HG02884 (cell line): ENCODE results near the gene PCSK6.

Experiments
- ATAC-seq: cut with Tn5 transposase; IDR thresholded peaks from one replicate; pipeline ENCODE4 v1.9.1; 2021; ENCODE audit warnings: mild to moderate bottlenecking, moderate library complexity; ENCODE audit not compliant: unreplicated experiment

The PCSK6 gene

DNA sequence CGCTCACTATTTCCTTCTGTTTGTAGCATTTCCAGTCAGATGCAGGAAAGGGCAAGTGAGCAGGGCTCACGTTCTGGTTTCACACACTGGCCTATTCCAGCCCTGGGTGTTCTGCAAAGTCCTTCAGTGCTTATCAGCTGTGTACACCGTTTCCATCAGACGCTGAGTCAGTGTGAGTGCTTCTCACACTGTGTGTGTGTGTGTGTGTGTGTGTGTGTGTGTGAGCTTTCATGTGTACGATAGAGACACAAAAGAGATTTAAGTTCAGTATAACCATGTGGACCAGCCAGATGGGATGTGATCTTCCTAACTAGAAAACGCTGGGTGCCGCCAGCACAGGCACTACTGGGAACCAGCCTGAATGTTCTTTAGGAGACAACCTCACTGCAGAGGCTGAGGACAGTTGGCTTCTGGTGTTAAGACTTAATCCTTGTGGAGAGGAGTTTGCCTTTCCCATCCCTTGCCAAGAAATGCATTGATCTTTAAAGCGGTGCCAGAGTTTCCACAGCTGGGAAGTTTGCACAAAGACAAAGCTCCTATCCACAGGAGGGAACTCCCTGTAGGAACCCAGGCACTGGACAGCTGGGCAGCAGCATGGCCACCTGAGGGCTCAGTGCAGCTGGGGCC lies 233.8 kb downstream of the PCSK6 start:
- ATAC-seq = no peak

DNA sequence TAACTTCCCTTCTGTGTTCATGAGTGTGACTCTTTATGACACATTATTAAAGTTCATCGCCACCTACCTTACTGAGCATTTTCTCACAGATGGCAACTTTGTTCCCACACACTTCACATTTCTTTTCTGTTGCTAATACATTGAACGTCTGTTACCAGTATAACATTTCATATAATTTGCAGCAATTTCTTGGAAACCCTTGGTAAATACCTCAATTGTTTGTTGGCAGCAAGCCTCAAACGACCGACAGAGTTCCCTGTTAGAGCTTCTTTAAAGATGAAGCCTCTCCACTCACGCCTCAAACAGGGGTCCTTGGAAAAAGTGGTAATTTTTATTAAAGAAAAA lies 234.5 kb downstream of the PCSK6 start:
- ATAC-seq = no peak

DNA sequence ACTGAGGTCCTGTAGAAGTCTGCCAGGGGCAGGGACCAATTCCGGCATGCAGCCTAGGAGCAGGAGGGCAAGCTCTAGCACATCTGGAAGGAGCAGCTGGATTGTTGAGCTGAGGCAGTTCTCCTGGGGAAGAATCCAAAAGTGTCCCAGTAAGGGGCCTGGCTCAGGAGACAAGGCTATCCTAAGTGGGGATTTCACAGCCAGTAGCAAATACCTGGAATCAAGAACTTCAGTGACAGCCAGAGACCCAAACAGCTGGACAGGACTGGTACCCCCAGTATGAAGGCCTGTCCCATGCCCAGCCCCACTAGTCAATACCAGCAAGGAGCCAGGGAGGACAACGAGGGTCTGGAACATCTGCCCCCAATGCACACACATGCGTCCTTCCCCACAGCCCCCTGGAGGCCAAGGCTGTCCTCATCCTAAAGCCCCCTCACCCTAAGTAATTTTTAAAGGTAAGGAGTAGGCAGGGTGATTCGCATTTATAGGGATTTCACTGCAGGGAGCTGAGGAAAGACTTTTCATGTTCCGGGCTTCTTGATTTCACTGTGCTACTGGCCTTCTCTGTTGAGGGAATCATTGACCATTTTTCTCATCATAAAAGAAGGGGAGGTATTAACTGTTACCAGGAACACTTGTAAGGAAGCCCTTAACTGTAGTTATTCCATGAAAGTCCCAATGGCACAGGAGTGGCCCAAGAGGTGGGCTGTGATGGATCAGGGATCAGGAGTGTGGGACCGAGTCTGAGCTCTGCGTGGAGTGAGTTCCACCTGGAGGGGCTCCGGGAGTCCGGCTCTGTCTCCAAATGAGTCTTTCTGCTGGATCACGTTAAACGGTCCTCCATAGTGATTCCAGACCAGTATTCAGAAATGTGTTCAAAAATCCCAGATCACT lies 235.1 kb downstream of the PCSK6 start:
- no peak for ATAC-seq
